Lower leg skin (tissue), 4 donors: ENCODE data around the gene SOCS1. TPM values are rescaled to one million over a fixed set of nuclear protein-coding genes. Genes with fewer than 3 reads are reported as not detected.

ENCODE experiments used
- DNase-seq, 2 donors: peaks; one replicate each; pipeline ENCODE4 v3.0.0-alpha.2; 2019; ENCODE audit warnings: low spot score in 2 of 2
- H3K4me3 ChIP-seq: fragments of 200-600 bp; sonication (generic); 2 replicates; pipeline ENCODE4 v1.5.1; 2017; ENCODE audit warnings: mild to moderate bottlenecking, low read depth; ENCODE audit not compliant: poor library complexity, severe bottlenecking
- CTCF ChIP-seq, 3 donors: fragments of 450-650 bp; IDR thresholded peaks; one replicate each; pipeline ENCODE4 v1.5.1; 2016; ENCODE audit warnings: antibody characterized with exemption in 3 of 3, mild to moderate bottlenecking in 3 of 3, moderate library complexity in 2 of 3
- POLR2A ChIP-seq, 2 donors: fragments of 450-650 bp; IDR thresholded peaks; one replicate each; pipeline ENCODE4 v1.6.1; 2016 to 2017; ENCODE audit warnings: antibody characterized with exemption in 2 of 2, mild to moderate bottlenecking in 1 of 2, moderate library complexity in 1 of 2
- WGBS, 2 donors: methylation state at CpG; one replicate each; pipeline ENCODE4 v1.1.5; 2018; 5-methylcytosine and 5-hydroxymethylcytosine counted together
- intact Hi-C: fragments of 100-400 bp; cut with DNase I; formaldehyde crosslinking; loops from one replicate; pipeline ENCODE4 v1.15.0; 2023; ENCODE audit warnings: low total_unique reads
- total RNA-seq, 4 donors: library from RNA; depleted of rRNA; stranded (reverse); fragments of >200 nt; gene quantifications; one replicate each; pipeline ENCODE4 v1.1.0, GENCODE V29; 2016

Gene SOCS1
- total RNA-seq, 4 donors from 2014 or later, result 7.7 to 20.6 (median 10.1) TPM

- intact Hi-C loops, result loop anchor here (5.0 to 10.0 kb wide), 2 partner anchors 146 to 1224 kb away; no protein-coding TSS in a partner anchor
- H3K4me3 ChIP-seq, result no peak overlapping the region
- no peak for DNase-seq
- 93 to 97% methylated on average over 10 of the region's 10 CpGs for WGBS, 2 donors
- no peak for TF ChIP-seq POLR2A (IDR thresholded peaks at IDR 0.05)
- TF ChIP-seq CTCF (IDR thresholded peaks at IDR 0.05), result no peak
These were observed 5.0 kb downstream of the SOCS1 start for GRCh38 chr16:11250786-11251524.

- TF ChIP-seq POLR2A (IDR thresholded peaks at IDR 0.05) (no peak), CTCF (IDR thresholded peaks at IDR 0.05) (no peak)
- intact Hi-C loops, result loop anchor here (5.0 to 10.0 kb wide), 2 partner anchors 145 to 1223 kb away; no protein-coding TSS in a partner anchor
- no peak overlapping the region for H3K4me3 ChIP-seq
- DNase-seq, result no peak
- 70 to 78% methylated on average over 16 of the region's 16 CpGs for whole genome bisulfite sequencing, 2 donors
These were observed 5.8 kb downstream of the SOCS1 start for GRCh38 chr16:11250091-11250785.

GRCh38 chr16:11249233-11250061, 6.6 kb downstream of the SOCS1 start:
- no peak for DNase-seq
- H3K4me3 ChIP-seq, result no peak overlapping the region
- no peak for TF ChIP-seq POLR2A (IDR thresholded peaks at IDR 0.05)
- no peak for TF ChIP-seq CTCF (IDR thresholded peaks at IDR 0.05)
- WGBS, 2 donors, result 87 to 94% methylated on average over 63 of the region's 63 CpGs
- intact Hi-C loops, result loop anchor here (5.0 to 10.0 kb wide), 2 partner anchors 145 to 1222 kb away; no protein-coding TSS in a partner anchor

- WGBS, 2 donors, result 81 to 87% methylated on average over 8 of the region's 8 CpGs
- TF ChIP-seq CTCF (IDR thresholded peaks at IDR 0.05) (no peak), POLR2A (IDR thresholded peaks at IDR 0.05) (no peak)
These were observed 7.9 kb downstream of the SOCS1 start for GRCh38 chr16:11248133-11248532.

GRCh38 chr16:11245988-11246387, 10.0 kb downstream of the SOCS1 start:
- H3K4me3 ChIP-seq, result no peak overlapping the region
- TF ChIP-seq CTCF (IDR thresholded peaks at IDR 0.05) (no peak), POLR2A (IDR thresholded peaks at IDR 0.05) (no peak)
- intact Hi-C loops, result no loop called here
- no peak for DNase-seq

More at GRCh38 chr16:11248133-11248532, 7.9 kb downstream of the SOCS1 start:
- H3K4me3 ChIP-seq, result no peak overlapping the region
- DNase-seq, result no peak
- intact Hi-C loops, result no loop called here
